CD1c-positive myeloid dendritic cell (primary cell): ENCODE measurements around the gene PRSS57.

Experiments
- DNase-seq: peaks from one replicate; pipeline ENCODE4 v3.0.0-alpha.2; 2016; ENCODE audit errors: extremely low spot score

The PRSS57 gene

DNA sequence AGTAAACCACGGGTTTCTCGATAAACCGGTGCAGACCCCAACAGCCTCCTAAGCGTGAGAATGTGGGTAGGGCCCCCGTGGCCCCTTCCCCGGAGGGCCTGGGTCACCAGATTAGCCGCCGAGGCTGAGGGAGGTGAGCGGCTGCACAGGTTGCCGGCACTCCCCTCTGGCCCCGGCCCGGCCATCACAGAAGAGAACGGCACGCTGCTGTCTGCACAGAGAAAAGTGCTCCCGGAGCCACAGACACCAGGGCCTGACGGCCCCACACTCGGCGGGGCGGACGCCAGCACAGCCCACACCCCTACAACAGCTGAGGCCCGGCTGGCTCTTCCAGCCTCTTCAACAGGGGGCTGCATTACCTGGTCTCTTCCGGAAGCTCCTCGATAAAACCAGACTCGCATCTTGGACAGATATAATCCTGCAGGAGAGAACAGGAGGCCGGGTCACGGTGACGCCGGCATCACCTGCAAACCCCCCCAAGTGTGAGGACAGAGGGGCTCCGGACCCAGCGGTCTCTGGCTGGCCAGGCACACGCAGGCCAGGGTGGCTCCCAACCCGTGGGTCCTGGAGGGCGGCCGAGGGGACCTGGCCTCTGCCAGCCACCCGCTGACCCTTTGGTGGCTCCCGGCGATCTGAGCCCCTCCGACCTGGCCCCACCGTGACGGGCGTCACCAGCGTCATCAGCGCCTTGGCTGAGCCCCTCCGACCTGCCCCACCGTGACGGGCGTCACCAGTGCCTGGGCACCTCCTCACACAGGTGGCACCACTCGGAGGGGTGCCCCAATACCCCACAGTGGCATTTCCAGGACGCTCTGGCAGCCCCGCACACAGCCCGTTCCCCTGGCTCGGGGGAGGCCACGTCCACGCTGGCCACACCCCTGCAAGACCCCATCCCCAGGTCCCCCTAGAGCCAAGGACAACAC lies 42.5 kb downstream of the PRSS57 start:
- no peak for DNase-seq

DNA sequence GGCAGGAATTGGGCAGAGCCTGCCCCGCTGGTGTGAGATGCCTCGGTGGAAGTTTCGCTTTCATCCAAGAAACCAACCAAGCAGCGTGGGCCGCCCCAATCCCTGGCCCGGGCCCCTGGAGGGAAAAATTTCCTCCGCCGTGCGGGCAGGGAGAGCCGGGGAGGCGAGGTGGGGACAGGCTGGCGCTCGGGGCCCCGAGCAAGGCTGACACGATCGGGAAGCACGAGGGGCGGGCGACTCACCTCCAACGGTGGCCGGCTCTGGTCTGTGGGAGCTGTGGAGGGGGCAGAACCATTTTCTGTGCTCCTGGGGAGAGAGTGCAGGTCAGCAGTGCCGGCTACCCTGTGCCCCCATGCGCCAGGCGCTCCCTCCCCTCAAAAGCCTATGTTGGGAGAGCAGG lies 43.3 kb downstream of the PRSS57 start:
- DNase-seq, result no peak

DNA sequence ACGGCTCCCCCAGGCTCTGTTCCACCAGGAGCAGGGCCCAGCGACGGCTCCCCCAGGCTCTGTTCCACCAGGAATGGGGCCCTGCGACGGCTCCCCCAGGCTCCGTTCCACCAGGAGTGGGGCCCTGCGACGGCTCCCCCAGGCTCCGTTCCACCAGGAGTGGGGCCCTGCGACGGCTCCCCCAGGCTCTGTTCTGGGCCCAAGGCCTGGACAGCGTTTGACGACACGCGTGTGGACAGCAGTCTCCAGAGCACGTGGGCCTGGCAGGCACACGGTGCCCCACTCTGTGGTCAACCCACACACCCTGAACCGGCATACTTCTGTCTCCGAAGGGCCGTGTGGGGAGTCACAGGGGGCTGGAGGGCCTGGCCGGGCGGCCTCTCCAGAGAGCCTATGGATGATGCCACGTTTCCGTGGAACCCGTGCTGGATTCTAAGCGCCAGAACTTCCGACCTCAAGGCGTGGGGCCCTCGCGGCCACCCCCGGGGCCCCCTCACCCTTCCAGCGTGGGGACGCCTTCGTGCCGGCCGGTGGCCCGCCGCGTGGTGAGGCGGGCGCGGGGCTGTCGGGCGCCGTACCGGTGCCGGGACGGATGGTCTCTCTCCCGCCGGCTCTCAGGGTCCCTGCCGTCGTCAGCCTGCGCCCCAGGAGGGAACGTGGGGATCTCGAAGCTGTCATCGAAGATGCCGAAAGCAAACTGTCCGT lies 44.0 kb downstream of the PRSS57 start:
- no peak for DNase-seq

DNA sequence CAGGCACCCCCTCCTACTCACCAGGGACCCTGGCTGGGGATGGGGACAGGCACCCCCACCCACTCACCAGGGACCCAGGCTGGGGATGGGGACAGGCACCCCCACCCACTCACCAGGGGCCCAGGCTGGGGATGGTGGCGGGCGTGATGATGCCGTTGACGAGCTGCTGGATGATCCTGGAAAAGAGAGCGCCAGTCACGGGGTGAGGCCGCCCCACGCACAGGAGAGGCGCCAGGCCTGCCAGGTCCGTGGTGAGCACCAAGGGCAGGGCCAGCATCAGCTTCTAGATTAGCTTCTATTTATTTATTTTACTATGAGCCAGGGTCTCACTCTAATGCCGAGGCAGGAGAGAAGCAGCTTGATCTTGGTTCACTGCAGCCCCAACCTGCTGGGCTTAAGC lies 45.1 kb downstream of the PRSS57 start:
- no peak for DNase-seq

DNA sequence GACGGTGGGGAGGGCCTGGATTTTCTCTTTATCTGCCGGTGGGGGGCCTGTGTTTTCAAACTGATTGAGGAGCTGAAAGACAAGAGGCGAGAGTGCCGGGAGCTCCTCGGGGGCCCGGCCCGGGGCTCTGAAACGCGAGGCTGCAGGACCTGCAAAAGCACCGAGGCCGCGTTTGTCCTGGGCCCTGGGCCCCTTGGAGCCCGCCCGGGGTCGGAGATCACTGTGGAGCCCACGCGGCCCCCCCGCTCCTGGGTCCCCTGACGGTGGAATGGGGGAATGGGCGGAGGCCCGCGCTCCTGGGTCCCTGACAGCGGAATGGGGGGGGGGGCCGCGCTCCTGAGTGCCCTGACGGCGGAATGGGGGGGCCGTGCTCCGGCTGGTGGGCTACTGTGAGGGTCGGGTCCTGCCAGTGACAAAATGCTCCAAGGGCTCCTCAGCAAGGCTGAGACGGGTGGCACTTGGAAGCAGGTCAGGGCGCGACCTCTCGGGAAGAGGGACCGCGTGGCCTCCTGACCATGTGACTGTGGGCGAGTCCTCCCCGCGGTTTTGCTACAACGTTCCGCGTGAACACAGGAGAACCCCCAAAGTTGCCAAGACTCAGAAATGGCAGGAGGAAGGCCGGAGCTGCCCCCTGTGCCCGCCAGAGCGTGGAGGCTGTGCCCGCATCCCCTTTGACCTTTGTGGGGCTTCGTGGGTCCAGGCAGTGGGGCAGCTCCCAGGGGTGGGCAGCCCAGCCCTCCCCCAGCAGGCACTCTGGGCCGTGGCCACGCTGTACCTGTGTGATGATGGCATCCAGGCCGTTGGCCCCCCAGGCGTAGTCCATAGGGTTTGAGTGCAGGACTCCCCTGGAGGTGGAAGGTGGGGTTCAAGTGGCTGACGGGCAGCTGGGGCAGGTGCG lies 46.1 kb downstream of the PRSS57 start:
- no peak for DNase-seq

DNA sequence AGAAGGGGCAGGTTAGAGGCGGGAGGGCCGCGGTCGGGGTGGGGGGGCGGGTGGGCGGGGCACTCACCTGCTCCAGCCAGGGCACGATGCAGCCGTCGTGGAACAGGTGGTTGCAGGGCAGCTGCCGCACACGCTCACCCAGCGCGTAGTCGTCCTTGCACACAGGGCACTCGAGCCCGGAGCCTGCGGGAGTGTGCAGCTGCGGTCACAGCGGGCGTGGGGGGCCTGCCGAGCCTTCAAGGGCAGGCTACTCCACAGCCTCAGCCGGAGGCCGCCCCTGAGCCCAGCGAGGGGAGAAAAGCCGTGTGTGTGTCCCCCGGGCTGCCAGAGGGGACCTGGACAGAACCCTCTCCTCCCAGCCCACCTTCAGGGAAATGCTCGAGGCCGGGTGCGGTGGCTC lies 46.9 kb downstream of the PRSS57 start:
- no peak for DNase-seq

DNA sequence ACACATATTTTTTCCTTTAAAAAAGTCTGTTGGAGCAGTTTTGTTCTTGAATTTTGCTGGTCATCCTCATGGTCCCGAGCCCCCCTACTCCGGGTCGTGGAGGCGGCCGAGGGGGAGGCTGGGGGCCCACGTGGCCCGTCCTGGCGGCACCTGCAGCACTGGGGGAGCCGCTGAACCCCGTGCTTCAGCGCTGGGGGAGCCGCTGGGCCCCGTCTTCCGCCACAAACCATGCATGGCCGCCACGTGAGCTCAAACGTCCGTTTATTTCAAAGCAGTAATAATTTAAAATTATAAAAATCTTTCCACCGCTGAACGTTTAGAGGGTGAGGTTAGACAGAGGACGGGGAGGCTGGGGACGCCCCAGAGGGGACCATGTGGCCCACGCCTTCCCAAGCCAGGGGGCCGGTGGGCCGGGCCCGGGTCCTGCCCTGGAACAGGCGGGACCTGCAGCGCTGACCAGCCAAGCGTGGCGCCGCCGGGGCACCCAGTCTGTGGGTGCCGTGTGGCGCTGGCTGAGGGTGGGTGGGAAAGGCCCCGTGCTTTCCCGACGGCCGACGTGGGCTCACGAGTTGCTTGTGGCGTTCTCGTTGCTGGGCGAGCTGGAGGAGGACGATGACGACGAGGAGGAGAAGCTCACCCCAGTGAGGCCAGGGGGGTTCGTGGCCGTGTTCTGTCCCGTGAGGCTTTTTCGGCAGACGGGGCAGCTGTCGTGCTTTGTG lies 47.5 kb downstream of the PRSS57 start:
- no peak for DNase-seq

DNA sequence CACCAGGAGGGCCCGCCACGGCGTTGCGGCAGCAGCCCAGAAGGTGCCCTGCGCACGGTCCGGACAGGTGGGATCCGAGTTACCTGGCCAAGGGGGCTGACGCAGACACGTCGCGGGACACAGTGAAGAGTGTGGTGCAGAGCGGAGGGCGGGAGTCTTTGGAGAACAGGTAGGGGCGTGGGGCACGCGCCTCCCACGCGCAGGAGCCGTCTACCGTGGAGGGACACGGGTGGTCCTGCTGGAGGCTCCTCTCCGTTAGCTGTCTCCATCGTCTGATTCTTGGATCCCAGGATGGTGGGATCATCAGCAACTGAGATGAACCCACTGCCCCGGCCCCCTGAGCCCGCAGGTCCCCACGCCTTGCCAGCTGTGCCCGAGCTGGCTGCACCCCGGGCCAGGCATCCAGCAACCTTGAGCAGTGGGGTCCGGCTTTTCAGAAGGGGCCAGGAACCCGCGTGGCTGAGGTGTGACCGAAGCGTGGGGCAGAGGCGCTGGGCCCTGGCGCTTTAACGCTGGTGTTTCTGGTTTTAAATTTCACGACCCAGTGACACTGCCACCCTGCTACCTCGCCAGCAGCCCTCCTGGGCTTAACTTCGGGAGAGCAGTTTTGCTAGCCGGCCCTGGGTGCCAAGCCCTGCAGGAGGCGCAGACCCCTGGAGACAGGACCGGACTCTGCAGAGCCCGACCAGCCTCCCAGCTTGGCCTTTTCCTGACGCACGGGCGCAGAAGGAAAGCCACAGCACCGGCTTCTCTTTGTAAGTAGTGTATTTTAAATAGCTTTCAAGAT lies 48.3 kb downstream of the PRSS57 start:
- no peak for DNase-seq

DNA sequence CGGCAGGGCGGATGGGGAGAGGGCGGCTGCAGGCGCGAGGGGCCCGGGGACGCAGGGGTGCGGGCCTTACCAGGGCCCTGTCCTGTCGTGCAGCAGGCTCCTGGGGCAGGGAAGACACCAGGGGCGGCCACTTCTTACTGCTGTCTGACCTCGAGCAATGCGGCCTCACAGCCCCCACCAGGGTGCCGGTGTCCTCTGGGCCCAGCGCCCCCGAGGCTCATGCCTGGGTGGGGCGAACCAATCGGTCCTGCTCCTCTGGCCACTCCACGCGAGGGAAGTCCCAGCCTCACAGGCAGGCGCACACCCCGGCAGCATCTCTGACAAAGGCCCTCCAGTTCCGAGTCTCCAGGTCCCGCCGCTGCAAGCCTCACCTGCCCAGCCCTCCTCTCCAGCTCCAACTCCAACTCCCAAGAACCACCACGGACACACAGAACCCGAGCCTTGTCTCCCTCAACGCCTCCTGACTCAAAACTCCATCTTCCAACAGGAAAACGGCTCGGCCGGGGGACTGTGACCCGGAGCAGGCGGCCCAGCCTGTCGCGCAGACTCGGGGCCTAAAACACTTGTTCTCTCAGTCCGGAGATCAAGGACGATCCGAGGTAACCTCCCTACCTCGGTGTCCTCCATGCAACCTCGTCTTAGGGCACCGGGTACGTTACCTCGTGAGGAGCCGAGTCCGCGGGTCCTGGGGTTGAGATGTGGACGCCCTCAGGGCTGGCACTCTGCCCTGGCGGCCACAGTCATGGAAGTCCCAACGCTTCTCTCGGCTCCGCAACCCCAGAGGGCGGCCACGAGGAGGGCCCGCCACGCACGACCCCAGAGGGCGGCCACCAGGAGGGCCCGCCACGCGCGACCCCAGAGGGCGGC lies 49.1 kb downstream of the PRSS57 start:
- DNase-seq, result no peak

DNA sequence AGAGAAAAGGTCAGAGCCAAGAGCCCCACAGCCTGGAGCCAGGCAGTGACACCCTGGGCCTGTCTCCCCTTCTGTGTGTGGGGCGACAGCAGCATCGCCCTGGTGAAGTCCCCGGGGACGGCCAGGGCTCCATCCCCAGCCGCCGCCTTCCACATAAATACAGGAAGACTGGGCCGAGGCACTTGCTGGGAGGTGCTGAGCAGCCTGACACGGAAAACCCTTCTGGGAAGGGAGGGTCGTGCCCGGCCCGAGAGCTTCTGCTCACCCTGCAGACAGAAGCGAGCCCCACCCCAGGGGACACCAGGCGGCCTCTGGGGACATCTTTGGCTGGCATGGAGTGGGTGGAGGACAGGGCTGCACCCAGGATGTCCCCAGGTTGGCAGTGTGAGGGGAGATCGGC lies 50.5 kb downstream of the PRSS57 start:
- DNase-seq, result no peak

DNA sequence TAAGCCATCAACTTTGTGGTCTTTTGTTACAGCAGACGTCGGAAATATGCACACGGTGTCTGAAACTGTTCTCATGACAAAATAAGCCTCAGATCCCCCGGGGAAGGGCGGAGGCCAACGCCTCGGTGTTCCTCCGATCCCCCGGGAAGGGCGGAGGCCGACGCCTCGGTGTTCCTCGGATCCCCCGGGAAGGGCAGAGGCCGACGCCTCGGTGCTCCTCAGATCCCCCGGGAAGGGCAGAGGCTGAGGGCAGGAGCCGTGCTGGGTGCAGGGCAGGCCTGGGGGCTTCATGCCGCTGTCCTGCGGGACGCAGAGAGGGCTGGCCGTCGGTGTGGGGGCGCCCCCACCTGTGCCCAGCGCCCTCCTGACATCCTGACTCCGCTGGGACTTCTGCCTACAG lies 50.9 kb downstream of the PRSS57 start:
- DNase-seq, result no peak

DNA sequence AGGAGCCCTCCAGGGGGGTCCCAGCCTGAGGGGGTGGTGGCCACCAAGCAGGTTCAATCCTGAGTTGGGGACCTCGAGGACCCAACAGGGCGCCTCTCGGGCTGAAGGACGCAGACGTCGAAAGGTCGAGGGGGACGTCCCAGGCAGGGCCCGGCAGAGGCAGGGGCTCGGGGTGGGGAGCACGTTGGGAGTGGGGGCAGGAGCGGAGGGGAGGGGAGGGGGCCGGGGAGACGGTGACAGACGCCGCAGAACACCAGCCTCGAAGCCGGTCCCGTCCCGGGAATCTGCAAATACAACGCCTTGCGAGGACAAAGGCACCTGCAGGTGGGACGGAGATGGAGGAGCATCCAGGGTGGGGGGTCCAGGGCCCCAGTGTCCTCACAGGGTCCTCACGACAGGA lies 51.5 kb downstream of the PRSS57 start:
- DNase-seq, result no peak

DNA sequence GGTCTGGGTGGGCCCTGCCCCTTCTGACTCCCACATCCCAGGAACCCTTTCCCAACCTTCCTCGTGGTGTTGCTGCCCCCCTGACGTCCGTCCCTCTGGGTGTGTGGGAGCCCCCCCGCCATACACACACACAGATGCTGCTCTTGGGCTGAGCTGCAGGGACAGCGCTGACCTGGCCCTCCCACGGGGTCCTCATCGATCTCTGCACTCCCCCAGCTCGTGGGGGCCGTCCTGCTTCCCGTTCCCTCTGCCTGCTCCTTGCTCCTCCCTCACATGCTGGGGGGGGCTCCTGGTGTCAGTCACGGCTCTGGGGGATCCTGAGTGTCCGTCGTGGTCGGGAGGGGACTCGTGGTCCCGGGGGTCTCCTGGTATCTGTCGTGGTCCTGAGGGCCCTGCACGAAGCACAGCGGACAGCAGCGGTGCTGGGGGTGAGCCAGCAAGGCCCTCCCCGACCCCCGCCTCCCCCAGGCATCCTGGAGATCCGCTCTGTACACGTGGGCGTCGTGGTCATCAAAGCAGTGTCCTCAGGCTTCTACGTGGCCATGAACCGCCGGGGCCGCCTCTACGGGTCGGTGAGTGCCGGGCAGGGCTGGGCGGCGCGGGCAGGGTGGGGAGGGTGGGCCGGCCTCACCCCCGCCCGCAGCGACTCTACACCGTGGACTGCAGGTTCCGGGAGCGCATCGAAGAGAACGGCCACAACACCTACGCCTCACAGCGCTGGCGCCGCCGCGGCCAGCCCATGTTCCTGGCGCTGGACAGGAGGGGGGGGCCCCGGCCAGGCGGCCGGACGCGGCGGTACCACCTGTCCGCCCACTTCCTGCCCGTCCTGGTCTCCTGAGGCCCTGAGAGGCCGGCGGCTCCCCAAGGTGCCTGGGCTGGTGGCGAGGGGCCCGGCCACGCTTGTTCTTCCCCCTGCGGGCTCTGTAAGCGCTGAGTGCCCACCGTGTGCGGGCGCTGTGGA lies 52.2 kb downstream of the PRSS57 start:
- DNase-seq, result no peak

DNA sequence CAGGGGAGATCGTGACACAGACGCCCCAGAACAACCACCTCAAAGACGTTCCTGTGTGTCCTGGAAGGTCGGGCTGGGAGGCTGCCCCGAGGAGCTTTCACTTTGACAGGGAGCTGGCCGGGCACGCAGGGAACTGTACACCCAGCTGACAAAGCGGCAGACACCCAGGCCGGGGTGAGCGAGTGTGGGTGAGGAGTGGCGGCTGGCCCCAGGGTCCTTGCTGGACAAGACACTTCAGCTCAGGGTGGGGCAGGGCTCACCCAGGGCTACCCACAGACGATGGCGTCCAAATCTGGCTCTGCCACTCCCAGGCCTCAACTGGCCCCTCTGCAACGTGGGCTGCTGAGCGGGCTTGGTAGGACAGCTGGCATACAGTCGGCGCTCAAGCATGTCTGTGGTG lies 53.5 kb downstream of the PRSS57 start:
- DNase-seq, result no peak

DNA sequence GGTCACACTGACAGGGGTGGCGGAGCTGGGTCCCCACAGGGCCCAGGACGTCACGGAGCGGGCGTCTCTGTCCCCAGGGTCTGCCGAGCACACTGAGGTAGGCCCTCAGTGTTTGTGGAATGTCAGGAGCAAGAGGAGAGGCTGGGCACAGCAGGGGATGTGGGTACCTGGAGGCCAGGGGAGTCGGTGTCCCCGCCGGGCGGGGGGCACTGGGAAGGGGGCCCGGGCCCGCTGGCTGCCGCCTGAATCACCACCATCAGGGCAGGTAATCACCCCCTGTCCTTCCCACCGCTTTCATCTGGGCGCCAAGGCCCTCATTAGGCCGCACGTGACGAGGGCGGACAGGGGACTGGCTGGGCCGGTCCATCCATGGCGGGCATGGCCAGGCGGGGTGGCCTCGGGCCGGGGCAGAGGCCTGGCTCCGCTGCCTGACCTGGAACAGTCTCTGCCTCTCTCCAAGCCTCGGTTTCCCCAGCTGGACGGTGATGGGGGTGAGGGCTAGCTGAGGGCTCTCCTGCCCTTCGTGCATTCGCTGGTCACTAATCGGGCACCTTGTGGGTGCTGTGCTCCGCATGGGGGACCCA lies 54.6 kb downstream of the PRSS57 start:
- DNase-seq, result no peak

DNA sequence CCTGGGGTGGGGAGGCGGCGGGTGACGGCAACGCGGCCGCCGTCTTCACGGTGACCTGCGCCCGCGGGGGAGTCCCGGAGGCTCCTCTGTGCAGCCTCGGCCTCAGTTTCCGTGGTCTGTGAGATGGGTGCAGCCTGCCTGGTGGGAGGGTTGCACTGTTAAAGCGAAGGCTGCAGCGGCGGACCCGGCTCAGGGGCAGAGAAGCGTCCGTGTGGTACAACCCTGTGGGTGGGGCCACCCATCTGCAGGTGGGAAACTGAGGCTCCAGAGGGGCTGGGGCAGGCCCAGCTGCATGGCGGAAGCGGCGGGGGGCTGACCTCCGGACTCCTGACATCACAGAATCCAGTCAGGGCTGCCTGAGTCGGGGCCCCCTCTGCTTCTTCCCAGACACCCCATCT lies 55.1 kb downstream of the PRSS57 start:
- DNase-seq, result no peak

DNA sequence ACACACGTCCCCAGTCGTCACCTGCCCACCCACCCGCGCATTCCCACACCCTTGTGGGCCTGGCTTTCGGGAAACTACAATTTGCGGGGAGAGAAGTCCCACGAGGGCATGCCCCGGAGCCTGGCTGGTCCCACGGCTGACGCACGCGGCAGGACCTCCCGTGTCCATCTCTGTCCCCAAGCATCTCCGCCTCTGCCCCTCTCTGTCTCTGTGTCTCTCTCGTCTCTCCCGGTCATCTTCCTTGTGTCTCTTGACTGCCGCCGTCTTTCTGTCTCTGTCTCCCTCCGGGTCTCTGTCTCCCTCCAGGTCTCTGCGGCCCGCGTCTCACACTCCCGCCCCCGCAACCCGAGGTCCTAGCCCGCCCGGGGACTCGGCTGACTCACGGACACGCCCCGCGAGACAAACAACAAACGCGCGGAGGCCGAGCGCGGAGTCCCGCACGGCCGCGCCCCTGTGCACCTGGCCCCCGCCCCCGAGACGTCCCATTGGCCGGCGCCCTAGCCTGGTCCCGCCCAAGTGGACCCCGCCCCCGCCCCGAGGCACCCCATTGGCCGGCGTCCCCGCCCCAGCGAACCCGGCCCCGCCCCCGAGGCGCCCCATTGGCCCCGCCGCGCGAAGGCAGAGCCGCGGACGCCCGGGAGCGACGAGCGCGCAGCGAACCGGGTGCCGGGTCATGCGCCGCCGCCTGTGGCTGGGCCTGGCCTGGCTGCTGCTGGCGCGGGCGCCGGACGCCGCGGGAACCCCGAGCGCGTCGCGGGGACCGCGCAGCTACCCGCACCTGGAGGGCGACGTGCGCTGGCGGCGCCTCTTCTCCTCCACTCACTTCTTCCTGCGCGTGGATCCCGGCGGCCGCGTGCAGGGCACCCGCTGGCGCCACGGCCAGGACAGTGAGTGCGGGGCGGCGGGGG lies 55.7 kb downstream of the PRSS57 start, which contains the start of gene FGF22:
Gene FGF22 (plus strand): TSS at position 627 of the 908 bp plus-strand sequence. CDS start 47 bp downstream, at position 674.
- peak; percentile 97 for DNase-seq
